LHCN-M2 (cell line): ENCODE measurements around the gene TRIAP1. TPM values are rescaled to one million over a fixed set of nuclear protein-coding genes. Genes with fewer than 3 reads are reported as not detected.

Experiments used
- DNase-seq: peaks from one replicate; pipeline ENCODE4 v3.0.0-alpha.2; 2012; ENCODE audit warnings: low read depth
- total RNA-seq: library from RNA; depleted of rRNA; stranded (reverse); fragments of >200 nt; gene quantifications from 2 replicates; pipeline ENCODE4 v1.2.3, GENCODE V29; 2014

The TRIAP1 gene
- total RNA-seq, 1 experiment from 2014 or later: 59.5 TPM

DNA sequence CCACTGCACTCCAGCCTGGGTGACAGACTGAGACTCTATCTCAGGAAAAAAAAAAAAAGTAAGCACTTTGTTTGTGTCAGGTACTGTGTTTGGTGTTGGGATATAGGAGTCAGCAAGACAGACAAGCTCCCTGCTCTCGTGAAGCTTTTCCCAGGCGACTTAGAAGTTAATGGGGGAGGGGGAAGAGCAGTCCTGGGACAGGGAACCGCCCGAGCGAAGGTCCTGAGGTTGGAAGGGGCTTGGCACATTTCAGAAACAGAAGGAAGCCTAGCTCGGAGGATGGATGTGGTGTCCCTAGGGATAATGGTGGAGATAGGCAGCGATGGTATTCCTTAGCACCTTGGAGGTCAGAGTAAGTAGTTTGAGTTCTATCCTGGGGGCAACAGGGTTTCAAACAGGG, 16.8 kb downstream of the TRIAP1 start:
- DNase-seq: no peak

DNA sequence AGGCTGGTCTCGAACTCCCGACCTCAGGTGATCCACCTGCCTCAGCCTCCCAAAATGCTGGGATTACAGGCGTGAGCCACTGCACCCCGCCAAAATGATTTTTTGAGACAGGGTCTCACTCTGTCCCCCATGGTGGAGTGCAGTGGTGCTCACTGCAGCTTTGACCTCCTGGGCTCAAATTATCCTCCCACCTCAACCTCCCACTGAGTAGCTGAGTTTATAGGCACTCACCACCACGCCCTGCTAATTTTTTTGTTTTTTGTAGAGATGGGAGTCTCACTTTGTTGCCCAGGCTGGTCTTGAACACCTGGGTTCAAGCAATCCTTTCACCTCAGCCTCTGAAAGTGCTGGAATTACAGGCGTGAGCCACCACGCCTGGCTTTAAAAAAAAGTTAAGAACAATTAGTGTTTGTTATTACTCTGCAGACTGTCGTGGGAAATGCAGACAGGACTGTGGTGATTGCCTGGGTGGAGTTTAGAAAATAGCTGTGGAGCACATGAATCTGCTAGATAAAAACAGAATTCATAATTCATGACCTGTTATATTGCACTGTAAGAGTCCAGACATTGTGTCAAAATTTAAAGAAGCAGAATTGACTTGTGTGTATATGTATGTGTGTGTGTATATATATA, 17.5 kb downstream of the TRIAP1 start:
- no peak for DNase-seq

DNA sequence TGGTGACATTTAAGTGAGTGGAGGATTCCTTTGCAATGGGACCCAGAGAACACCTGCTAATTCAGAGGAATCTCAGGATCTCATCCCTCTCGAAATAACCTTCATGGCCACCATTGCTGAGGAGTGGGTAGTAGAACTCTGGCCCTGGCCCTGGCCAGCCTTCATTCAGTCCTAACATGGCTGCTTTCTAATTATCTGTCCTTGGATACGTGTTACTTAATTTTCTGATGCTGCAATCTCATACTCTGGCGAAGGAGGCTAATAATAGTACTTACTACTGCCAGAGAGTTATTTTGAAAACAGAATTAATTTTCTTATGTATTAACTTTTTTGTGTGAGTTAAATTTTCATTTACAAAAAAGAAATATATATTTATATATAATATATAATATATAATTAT, 20.4 kb downstream of the TRIAP1 start:
- DNase-seq: no peak

DNA sequence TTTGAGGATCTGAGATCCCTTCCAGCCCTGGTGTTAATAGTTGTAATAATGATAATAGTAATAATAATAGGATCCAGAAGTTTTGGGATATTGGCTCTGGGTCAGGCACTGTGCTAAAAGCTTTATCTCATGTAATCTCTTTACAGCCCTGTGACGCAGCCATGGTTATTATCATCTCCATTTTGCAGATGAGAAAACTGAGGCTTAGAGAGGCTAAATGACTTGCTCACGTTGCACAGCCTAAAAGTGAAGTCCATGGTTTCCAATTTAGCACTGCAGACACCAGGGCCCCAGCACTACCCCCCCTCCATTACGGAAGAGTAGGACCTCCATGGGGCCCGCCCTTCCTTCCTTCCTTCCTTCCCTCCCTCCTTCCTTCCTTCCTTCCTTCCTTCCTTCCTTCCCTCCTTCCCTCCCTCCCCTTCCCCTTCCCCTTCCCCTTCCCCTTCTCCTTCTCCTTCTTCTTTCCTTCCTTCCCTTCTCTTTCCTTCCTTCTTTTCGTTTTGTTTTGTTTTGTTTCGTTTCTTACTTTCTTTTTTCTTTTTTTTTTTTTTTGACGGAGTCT, 23.2 kb downstream of the TRIAP1 start:
- no peak for DNase-seq

DNA sequence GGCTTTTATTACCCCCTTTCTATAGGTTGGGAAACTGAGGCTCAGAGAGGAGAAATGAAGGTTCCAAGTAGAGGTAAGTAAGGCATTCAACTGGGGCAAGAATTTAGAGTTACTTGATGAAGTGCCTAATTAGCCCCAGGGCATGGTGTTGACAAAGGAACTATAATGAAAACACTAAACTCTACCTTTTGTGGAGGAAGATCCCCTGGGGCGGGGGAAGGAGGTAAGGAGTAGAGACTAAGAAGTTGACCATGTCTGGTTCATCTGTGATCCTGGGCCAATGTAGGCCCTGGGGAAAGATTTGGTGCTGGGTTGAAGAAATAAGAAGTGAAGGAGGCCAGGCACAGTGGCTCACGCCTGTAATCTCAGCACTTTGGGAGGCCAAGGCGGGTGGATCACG, 24.5 kb downstream of the TRIAP1 start:
- no peak for DNase-seq

- no peak for DNase-seq
These were observed 28.1 kb downstream of the TRIAP1 start for GRCh38 chr12:120417917-120418580.

- no peak for DNase-seq
These were observed 29.5 kb downstream of the TRIAP1 start for GRCh38 chr12:120416490-120417216.

GRCh38 chr12:120413901-120414695, 32.1 kb downstream of the TRIAP1 start:
- DNase-seq: no peak

- no peak for DNase-seq
These were observed 33.8 kb downstream of the TRIAP1 start for GRCh38 chr12:120412421-120412820.

GRCh38 chr12:120408771-120409170, 37.4 kb downstream of the TRIAP1 start:
- DNase-seq: no peak

- DNase-seq: no peak
These were observed 39.6 kb downstream of the TRIAP1 start for GRCh38 chr12:120406553-120406952.

DNA sequence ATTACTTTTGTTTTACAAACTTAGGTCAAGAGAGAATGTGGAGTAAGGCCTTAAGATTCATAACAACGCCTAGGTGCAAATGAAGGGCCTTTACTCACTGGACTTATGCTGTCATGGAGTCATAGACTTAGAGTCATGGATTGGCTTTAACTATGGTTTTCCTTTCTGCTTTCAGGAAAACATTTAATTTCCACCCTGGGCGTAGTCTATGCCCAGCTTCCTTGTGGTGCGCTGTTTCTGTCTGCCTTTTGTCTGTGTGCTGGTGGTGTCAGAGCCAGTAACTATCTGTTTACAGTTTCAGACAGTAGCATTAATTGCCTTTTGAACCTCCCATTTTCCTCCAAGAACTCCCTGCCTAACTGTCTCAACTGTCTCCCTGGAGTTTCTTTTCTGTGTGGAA, 40.1 kb downstream of the TRIAP1 start:
- DNase-seq: no peak

- peak; percentile 5 for DNase-seq
These were observed 41.9 kb downstream of the TRIAP1 start for GRCh38 chr12:120404271-120404670.

- no peak for DNase-seq
These were observed 42.3 kb downstream of the TRIAP1 start for GRCh38 chr12:120403869-120404268.

- DNase-seq: no peak
These were observed 44.0 kb downstream of the TRIAP1 start for GRCh38 chr12:120402217-120402616.

DNA sequence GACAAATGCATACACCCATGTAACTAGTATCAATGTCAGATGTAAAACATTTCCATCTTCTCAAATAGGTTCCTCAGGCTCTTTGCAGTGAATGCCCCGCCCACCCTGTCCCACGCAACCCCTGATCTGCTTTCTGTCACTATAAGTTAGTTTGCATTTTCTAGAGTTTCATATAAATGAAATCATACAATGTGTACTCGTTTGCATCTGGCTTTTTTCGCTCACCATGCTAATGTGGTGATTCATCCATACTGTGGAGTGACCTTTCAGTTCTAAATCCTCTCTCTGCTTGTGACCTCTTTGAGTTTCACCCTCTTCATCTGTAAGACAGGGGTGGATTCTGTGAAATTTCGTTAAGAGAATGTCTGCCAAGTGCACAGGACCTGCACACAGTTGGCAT, 46.7 kb downstream of the TRIAP1 start:
- peak; percentile 32 for DNase-seq

GRCh38 chr12:120397824-120398540, 48.2 kb downstream of the TRIAP1 start:
- no peak for DNase-seq

DNA sequence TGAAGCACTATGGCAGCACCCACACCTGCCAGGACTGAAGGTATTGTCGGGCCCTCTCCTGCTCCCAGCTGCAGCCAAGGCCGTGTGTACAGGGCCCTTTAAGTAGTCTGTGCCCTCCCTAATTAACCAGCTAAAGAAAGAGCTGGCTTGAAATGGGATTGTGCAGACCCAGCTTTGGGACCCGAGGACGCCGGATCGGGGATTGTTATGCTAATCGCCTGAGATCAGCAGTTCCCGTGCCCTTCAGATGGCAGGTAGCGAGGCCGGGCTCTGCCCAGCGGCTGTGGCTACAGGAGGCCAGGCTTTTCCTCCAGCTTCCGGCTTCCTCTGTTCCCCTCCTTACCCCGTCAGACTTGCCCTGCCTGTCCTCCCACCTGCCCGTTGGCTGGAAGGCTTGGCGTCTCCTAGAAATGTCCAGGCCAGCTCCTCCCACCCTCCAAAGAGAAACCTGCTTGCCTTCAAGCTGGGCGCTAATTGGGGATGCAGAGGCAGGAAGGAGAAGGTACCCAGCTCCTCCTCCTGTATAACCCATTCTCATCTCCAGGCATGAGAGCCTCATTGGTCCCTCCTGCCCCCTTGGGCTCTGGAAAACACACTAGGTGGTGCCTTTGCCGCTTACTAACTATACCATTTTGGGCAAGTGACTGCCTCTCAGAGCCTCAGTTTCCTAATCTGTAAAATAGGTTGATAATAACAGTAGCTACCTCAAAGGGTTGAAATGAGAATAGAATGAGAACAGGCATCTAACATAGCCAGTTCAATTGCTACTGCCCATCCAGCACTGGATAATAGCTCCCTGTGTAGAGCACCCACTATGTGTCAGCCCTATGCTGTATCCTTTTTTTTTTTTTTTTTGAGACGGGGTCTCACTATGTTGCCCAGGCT, 51.5 kb downstream of the TRIAP1 start:
- no peak for DNase-seq
